GOT3 (cell line): ENCODE measurements around the gene NT5C1B.

ENCODE experiments used
- DNase-seq: peaks from one replicate; lab custom pipeline; 2025; ENCODE audit warnings: mixed read lengths; lab: John Stamatoyannopoulos, UW

Gene NT5C1B

GRCh38 chr2:18514526-18515461, 74.6 kb downstream of the NT5C1B start:
- no peak for DNase-seq
